Duodenal mucosa (tissue), 2 donors: Measurements from ENCODE around the gene YBEY.

Source experiments
- H3K27ac ChIP-seq: one replicate; pipeline ENCODE4 v1.7.0; 2013; ENCODE audit warnings: low read depth, low read length
- H3K27me3 ChIP-seq, 2 donors: one replicate each; pipeline ENCODE4 v1.7.0; 2013; ENCODE audit warnings: low read length in 2 of 2, control low read depth in 1 of 2; ENCODE audit not compliant: insufficient read depth in 2 of 2, control insufficient read depth in 1 of 2
- H3K36me3 ChIP-seq, 2 donors: one replicate each; pipeline ENCODE4 v1.7.0; 2013; ENCODE audit warnings: low read length in 2 of 2, control low read depth in 1 of 2; ENCODE audit not compliant: insufficient read depth in 2 of 2, control insufficient read depth in 1 of 2
- H3K4me1 ChIP-seq, 2 donors: one replicate each; pipeline ENCODE4 v1.7.0; 2013; ENCODE audit warnings: low read length in 2 of 2, control low read depth in 1 of 2; ENCODE audit not compliant: insufficient read depth in 2 of 2, control insufficient read depth in 1 of 2
- H3K4me3 ChIP-seq, 2 donors: one replicate each; pipeline ENCODE4 v1.7.0; 2013; ENCODE audit warnings: low read length in 2 of 2, low read depth in 1 of 2
- H3K9ac ChIP-seq, 2 donors: one replicate each; pipeline ENCODE4 v1.7.0; 2013; ENCODE audit warnings: low read length in 2 of 2, low read depth in 1 of 2
- H3K9me3 ChIP-seq, 2 donors: one replicate each; pipeline ENCODE4 v1.7.0; 2013; ENCODE audit warnings: low read length in 2 of 2, control low read depth in 1 of 2; ENCODE audit not compliant: control insufficient read depth in 1 of 2

Gene YBEY

GRCh38 chr21:46344219-46344915, 58.2 kb downstream of the YBEY start:
- no peak overlapping the region for H3K27ac ChIP-seq
- H3K4me1 ChIP-seq = no peaks in the 10 kb centered on the region
- peaks cover 17 to 51% of the 10 kb centered on the region in 2 donors for H3K36me3 ChIP-seq
- no peak overlapping the region for H3K9ac ChIP-seq
- no peaks in the 10 kb centered on the region for H3K27me3 ChIP-seq
- no peak overlapping the region for H3K4me3 ChIP-seq
- no peaks in the 10 kb centered on the region for H3K9me3 ChIP-seq

GRCh38 chr21:46345861-46346260, 59.7 kb downstream of the YBEY start:
- Histone ChIP-seq H3K9me3 (no peaks in the 10 kb centered on the region), H3K27ac (no peak overlapping the region), H3K27me3 (no peaks in the 10 kb centered on the region), H3K4me1 (no peaks in the 10 kb centered on the region), H3K9ac (no peak overlapping the region), H3K4me3 (no peak overlapping the region), H3K36me3 (peaks cover 24 to 57% of the 10 kb centered on the region in 2 donors)

- H3K27ac ChIP-seq = no peak overlapping the region
- H3K36me3 ChIP-seq = peaks cover 24 to 63% of the 10 kb centered on the region in 2 donors
- H3K9me3 ChIP-seq = no peaks in the 10 kb centered on the region
- no peak overlapping the region for H3K9ac ChIP-seq
- H3K4me3 ChIP-seq = no peak overlapping the region
- H3K4me1 ChIP-seq = no peaks in the 10 kb centered on the region
- H3K27me3 ChIP-seq = no peaks in the 10 kb centered on the region
Observed at GRCh38 chr21:46346296-46347202, 60.4 kb downstream of the YBEY start.

- no peaks in the 10 kb centered on the region for H3K9me3 ChIP-seq
- H3K4me3 ChIP-seq = no peak overlapping the region
- H3K9ac ChIP-seq = no peak overlapping the region
- H3K27ac ChIP-seq = no peak overlapping the region
- peaks cover 24 to 67% of the 10 kb centered on the region in 2 donors for H3K36me3 ChIP-seq
- no peaks in the 10 kb centered on the region for H3K27me3 ChIP-seq
- no peaks in the 10 kb centered on the region for H3K4me1 ChIP-seq
Observed at GRCh38 chr21:46347203-46347550, 61.0 kb downstream of the YBEY start.
